Fibroblast of villous mesenchyme (primary cell): Measurements from ENCODE around the gene RNF180. TPM values are rescaled to one million over a fixed set of nuclear protein-coding genes. Genes with fewer than 3 reads are reported as not detected.

ENCODE experiments used
- DNase-seq: peaks from one replicate; pipeline ENCODE4 v3.0.0-alpha.2; 2010; ENCODE audit warnings: low read depth
- H3K4me3 ChIP-seq: 2 replicates; pipeline ENCODE4 v1.5.1; 2011; ENCODE audit warnings: low read depth, mild to moderate bottlenecking, low read length
- total RNA-seq: library from RNA; depleted of rRNA; stranded (reverse); fragments of >200 nt; gene quantifications from 2 replicates; pipeline ENCODE4 v1.2.3, GENCODE V29; 2012
- TF ChIP-seq, protein P1 (sequence below): IDR thresholded peaks from 2 replicates; pipeline ENCODE4 v1.5.1; 2012; ENCODE audit warnings: low read depth, mild to moderate bottlenecking, low read length; ENCODE audit not compliant: insufficient read depth

The RNF180 gene
- total RNA-seq, 1 donor = 5.6 TPM

DNA sequence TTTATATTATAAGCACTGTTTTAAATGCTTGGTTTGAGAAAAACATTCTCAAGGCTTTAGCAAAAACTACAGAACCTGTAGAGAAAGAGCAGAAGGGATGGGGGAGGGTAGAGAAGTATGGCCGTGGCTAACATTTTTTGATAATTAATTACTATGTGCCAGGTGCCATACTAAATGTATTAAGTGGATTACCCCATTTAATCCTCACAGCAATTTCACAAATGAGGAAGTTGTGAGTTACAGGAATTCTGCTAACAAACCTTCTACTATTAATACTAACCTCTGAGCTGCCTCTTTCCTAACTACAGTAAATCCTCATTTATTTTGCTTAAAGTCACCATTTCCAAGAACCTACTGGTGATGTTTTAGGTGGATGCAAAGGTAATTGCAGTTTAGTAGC, 157.9 kb downstream of the RNF180 start:
- TF ChIP-seq, protein P1, sequence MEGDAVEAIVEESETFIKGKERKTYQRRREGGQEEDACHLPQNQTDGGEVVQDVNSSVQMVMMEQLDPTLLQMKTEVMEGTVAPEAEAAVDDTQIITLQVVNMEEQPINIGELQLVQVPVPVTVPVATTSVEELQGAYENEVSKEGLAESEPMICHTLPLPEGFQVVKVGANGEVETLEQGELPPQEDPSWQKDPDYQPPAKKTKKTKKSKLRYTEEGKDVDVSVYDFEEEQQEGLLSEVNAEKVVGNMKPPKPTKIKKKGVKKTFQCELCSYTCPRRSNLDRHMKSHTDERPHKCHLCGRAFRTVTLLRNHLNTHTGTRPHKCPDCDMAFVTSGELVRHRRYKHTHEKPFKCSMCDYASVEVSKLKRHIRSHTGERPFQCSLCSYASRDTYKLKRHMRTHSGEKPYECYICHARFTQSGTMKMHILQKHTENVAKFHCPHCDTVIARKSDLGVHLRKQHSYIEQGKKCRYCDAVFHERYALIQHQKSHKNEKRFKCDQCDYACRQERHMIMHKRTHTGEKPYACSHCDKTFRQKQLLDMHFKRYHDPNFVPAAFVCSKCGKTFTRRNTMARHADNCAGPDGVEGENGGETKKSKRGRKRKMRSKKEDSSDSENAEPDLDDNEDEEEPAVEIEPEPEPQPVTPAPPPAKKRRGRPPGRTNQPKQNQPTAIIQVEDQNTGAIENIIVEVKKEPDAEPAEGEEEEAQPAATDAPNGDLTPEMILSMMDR = no peak

DNA sequence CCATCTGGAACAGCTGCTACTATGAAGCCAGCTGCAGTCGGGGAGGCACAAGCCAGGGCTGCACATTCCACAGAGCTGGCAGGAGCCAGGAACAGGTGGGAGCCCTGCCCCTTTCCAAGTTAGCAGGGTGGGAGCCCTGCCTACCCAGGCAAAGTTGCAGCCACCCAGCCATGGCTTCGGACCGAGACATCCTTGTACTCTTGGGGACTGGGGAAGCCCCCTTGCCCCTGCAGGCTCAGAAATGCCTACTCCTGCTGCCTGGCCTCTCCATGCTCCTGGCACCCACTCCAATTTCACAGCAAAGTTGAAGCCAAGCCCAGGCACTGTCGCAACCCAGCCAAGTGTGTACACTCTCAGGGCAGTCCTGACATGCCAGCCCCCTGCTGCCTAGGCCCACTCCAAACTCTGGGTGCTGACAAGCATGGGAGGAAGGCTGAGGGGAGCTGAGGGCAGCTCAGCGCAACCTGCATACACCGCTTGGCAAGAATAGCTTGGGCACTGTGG, 165.1 kb downstream of the RNF180 start:
- no peak for DNase-seq
- no peak overlapping the region for H3K4me3 ChIP-seq
- TF ChIP-seq, protein P1 = no peak

More for the DNA sequence above, 157.9 kb downstream of the RNF180 start:
- H3K4me3 ChIP-seq = no peak overlapping the region
- no peak for DNase-seq

GRCh38 chr5:64331597-64332277, 166.1 kb downstream of the RNF180 start:
- DNase-seq = no peak
- H3K4me3 ChIP-seq = no peak overlapping the region
- TF ChIP-seq, protein P1 = no peak

DNA sequence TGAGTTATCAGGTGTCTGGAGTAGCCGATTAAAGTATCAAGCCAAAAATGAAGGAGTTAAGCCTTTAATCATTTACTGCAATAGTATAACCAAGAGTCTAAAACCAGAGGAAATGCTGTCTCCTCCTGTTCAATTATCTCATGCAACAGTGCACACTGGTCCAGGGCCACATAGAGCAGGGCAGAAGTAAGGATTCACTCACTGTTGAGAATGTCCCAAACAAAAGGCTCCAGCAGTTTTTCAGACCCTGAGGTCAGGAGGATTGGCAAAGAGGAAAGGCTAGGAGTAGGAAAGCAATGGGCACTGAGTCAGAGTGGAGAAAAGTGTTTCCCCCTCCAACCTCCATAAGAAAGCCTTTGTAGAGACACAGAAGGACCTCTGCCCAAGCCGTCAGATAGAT, 168.2 kb downstream of the RNF180 start:
- no peak for DNase-seq
- H3K4me3 ChIP-seq = no peak overlapping the region
- TF ChIP-seq, protein P1 = no peak

GRCh38 chr5:64339769-64340168, 174.1 kb downstream of the RNF180 start:
- DNase-seq = no peak
- TF ChIP-seq, protein P1 = no peak
- no peak overlapping the region for H3K4me3 ChIP-seq

- TF ChIP-seq, protein P1 = no peak
- H3K4me3 ChIP-seq = no peak overlapping the region
- no peak for DNase-seq
Measured at GRCh38 chr5:64340293-64340692, 174.7 kb downstream of the RNF180 start.

DNA sequence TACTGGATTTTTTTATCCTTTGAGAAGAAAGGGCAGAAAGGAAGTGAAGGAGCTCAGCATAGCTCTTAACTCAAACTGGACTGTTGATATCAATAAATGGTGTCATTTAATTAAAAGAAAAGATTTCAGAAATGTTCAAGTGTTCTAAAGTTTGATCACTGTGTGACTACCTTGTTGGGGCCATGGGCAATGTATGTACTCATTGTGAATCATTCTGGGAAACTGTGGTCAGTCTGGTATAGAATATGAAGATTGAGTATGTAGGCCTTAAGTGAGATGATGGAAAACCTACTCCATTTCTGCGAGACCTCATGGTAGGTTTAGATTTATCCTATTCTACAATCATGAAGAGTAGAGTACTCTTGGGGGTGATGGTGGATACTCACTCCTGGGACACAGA, 175.7 kb downstream of the RNF180 start:
- H3K4me3 ChIP-seq = no peak overlapping the region
- DNase-seq = no peak
- TF ChIP-seq, protein P1 = no peak
